Measurements from ENCODE around the gene TTLL11. TPM values are rescaled to one million over a fixed set of nuclear protein-coding genes. Genes with fewer than 3 reads are reported as not detected.

Gene TTLL11
- total and polyA plus RNA-seq, 2 experiments from 2014 or later, result 0.57 to 1.4 TPM

- TF ChIP-seq ZNF462 (CRISPR knock-in tag; IDR thresholded peaks at IDR 0.05) (no peak), CREB1 (CRISPR knock-in tag; IDR thresholded peaks at IDR 0.05; ENCODE audit: low read depth) (no peak)
These were observed 4.7 kb upstream of the TTLL11 start (continued) for GRCh38 chr9:122097679-122098315.

- H3F3A ChIP-seq (replicated peaks; ENCODE audit: low read depth), result no peaks in the 10 kb centered on the region
- Mint-ChIP-seq H3K9me3 (no peaks in the 10 kb centered on the region; the same call in 2 of the 3 replicates), H3K36me3 (ENCODE audit: low read depth) (no peaks in the 10 kb centered on the region; the same call in 2 of the 3 replicates), H3K4me1 (peaks cover 14% of the 10 kb centered on the region), H3K27me3 (ENCODE audit: insufficient read depth, low read depth, poor library complexity) (peaks cover 11% of the 10 kb centered on the region), H3K27ac (no peak overlapping the region), H3K4me3 (no peak overlapping the region; the same call in 2 of the 3 replicates)
- H3K4me3 ChIP-seq, result no peak overlapping the region
- H3K79me2 ChIP-seq (replicated peaks; ENCODE audit: insufficient read depth), result no peaks in the 10 kb centered on the region
- no peaks in the 10 kb centered on the region for H3K36me3 ChIP-seq (ENCODE audit: insufficient read depth)
- H3K4me2 ChIP-seq, result no peak overlapping the region
- no peak overlapping the region for H2AFZ ChIP-seq
- no peak overlapping the region for H3K27ac ChIP-seq (ENCODE audit: low read depth)
- no peaks in the 10 kb centered on the region for H3K9me2 ChIP-seq (ENCODE audit: insufficient read depth)
- DNase-seq (ENCODE audit: low spot score) (no peak), ATAC-seq (no peak)
- no peaks in the 10 kb centered on the region; the same call in 1 of the 2 replicates for H3K4me1 ChIP-seq (ENCODE audit: insufficient read depth)
- peaks cover 1% of the 10 kb centered on the region; the same call in 1 of the 2 replicates for H4K20me1 ChIP-seq (replicated peaks; ENCODE audit: insufficient read depth)
- H3K27me3 ChIP-seq (ENCODE audit: insufficient read depth), result peaks cover 10% of the 10 kb centered on the region
- TF ChIP-seq EZH2phosphoT487 (IDR thresholded peaks at IDR 0.05; ENCODE audit: unreplicated experiment), result no peak
- TF ChIP-seq STAT1 (IDR thresholded peaks at IDR 0.05; ENCODE audit: unreplicated experiment), result no peak
- TF ChIP-seq CTCF (conservative IDR thresholded peaks at IDR 0.05; ENCODE audit: low read depth in 2 of 2), result no peak
- TF ChIP-seq NANOG (IDR thresholded peaks at IDR 0.05; ENCODE audit: borderline replicate concordance), result no peak
- no peak for TF ChIP-seq ETS1 (IDR thresholded peaks at IDR 0.05)
- TF ChIP-seq CREB1 (CRISPR knock-in tag; IDR thresholded peaks at IDR 0.05; ENCODE audit: low read depth), result no peak
- TF ChIP-seq REST (IDR thresholded peaks at IDR 0.05; ENCODE audit: unreplicated experiment), result no peak
- TF ChIP-seq POLR2AphosphoS5 (IDR thresholded peaks at IDR 0.05; ENCODE audit: low read depth), result no peak
These were observed 3.7 kb upstream of the TTLL11 start for GRCh38 chr9:122096620-122097415.
